HPDE6-E6E7 (cell line): Measurements from ENCODE around the gene CCL14.
A peak's percentile ranks its signal among the peaks of the same experiment; 100 is the strongest.

Experiments used
- DNase-seq: peaks from one replicate; pipeline ENCODE4 v3.0.0; 2011; ENCODE audit warnings: missing footprints; ENCODE audit errors: extremely low spot score

CCL14 gene

DNA sequence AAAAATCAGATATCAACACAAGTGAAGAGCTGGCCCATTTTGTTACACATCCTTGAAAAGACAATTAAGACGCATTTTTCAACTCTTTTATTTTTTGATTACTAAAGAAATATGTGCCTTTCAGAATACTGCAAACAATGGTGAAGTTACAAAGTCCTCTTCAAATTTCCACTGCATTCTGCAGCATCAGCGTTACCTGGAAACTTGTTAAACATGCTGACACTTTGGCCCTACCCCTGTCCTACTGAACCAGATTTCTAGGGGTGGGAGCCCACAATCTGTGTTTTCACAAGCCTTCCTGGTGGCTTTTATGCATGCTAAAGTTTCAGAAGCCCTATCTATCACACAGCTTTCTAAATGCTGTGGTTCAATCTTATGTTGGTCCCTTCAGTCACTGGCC, 4.5 kb upstream of the CCL14 start:
- no peak for DNase-seq

DNA sequence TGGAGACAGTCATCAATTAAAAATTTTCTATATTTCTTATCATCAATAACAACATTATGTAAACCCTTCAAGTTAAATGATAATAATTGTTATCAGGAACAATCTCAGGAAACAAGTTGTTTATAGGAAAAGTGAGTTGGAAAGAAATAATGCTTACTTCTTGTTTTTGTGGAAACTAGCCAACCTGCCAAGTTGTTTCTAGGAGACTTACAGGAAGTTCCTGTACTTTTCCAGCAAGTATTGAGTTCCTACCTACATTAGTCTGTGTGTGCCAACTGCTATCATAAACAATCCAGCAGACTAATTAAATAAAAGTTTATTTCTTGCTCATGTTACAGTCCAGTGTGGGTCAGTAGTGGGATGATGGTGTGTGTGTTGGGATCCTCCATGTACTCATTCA, 1.6 kb upstream of the CCL14 start:
- no peak for DNase-seq

DNA sequence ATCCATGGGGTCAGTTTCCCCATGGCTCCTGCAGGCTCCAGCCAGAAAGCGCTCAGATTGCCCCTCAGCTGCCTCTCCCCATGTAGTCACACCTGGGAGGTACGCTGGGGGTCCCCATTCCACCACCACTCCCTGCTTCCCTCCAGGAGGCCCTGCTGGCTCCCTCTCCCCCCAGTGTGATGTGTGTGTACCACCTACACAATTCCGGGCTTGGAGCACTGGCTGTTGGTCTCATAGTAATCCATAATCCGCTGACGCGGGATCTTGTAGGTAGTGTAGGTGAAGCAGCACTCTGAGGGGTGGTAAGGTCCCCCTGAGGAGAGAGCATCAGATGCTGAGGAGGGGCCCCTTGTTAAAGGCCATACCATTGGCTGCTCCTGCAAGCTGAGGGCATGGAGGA, 2.4 kb downstream of the CCL14 start:
- DNase-seq, result no peak

DNA sequence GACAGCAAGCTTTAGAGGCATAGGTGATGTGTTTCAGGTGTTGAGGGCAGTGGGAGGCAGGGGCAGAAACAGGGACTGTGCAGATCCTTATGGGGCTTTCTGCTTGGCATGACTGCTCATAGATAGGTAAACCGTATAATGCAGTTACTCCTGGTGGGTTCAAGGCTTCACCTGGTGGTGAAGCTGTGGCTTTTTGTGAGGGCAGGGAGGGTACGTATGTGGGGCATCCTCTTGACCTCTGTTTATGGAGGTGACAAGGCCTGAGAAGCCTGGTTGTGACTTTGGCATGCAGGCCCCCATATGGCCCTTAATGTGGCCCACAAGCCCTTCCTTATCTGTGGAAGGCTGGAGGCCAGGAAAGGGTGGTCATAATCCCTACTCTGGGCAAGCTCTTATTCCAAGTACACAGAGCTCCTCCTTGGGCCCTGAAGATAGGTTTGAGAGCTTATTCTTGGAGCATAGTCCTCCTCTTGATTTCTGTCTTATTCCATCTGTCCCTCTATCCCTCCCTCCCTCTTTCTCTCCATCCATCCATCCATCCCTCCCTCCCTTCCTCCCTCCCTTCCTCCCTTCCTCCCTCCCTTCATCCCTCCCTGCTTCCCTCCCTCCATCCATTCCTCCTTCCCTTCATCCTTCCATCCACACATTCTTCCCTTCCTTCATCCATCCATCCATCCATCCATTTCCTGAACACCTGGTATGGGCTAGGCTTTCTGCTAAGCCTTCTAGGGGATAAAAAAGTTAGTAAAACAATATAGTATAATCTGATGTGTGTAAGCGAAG, 3.9 kb downstream of the CCL14 start:
- DNase-seq, result no peak

DNA sequence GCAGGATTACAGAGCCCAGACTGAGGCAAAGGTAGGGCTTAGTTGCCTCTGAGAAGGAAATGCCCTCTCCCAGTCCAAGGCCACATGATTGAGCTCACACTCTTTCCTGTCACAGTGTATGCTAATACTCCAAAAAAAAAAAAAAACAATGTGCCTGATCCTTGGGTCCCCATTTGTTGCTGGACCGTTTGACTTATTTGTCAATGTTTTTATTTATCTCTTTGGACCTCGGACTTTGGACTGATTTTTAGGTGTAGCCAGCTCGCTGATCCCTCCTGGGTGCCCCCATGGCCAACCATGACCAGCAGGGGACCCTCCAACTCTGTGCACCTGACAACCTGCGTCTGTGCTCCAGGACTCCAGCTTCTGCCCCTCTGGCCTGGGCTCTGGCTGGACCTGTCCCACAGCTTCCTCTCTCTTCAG, 4.6 kb downstream of the CCL14 start:
- no peak for DNase-seq

DNA sequence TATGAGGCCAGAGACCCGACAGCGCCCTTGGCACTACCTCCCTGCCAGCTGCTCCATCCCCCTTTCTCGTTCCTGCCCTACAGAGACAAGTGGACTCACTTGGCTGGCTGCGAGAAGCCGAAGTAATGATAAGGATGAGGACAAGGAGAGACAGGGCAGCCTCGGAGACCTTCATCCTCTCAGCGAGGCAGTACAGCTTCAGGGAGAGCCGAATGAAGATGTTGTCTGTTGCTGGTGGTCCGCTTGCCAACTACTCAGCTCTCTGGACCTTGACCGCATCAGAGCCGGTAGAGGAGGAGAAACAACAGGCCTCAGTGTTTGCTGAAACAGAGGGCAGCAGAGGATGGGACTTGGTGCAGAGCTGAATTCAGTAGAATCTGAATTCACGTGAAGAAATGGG, 5.3 kb downstream of the CCL14 start, which contains the start of gene CCL16:
CCL16 (minus strand) TSS at position 252 of the 400 bp plus-strand sequence; CDS start at position 175, 77 bp downstream.
- no peak for DNase-seq

DNA sequence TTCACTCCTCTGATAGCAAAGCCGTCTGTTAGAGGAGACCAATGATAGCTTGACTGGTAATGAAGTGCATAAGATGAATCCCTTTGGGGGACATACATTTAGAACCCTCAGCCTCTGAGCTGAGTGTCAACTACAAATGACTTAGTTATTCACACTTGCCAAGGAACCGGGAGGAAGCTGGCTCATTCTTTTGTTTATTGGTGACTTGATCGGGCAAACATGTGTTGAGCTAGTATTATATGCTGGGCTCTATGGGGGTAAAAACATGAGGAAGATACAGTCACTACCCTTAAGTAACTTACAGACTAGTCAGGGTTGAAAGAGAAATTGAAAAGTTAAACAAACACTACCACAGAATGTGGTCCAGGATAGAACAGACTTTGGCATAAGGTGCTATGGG, 8.2 kb downstream of the CCL14 start:
- DNase-seq, result no peak

DNA sequence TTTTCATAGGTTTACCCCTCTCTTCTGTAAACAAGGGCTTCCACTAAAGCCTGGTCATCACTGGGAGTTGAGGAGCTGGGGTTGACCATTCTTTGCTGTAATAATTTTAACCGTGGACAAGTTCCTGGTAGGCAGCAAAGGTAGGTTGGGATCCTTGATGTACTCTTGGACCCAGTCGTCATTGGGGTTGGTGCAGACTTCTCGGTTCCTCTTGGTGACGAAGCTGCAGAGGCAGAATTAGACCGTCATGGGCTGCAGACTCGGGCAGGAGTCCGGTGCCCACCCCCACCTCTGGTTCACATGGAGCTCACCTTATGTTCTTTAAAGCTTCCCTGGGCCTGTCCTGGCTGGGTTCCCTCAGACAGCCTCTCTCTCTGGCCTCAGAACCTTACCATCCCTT, 9.0 kb downstream of the CCL14 start:
- no peak for DNase-seq

DNA sequence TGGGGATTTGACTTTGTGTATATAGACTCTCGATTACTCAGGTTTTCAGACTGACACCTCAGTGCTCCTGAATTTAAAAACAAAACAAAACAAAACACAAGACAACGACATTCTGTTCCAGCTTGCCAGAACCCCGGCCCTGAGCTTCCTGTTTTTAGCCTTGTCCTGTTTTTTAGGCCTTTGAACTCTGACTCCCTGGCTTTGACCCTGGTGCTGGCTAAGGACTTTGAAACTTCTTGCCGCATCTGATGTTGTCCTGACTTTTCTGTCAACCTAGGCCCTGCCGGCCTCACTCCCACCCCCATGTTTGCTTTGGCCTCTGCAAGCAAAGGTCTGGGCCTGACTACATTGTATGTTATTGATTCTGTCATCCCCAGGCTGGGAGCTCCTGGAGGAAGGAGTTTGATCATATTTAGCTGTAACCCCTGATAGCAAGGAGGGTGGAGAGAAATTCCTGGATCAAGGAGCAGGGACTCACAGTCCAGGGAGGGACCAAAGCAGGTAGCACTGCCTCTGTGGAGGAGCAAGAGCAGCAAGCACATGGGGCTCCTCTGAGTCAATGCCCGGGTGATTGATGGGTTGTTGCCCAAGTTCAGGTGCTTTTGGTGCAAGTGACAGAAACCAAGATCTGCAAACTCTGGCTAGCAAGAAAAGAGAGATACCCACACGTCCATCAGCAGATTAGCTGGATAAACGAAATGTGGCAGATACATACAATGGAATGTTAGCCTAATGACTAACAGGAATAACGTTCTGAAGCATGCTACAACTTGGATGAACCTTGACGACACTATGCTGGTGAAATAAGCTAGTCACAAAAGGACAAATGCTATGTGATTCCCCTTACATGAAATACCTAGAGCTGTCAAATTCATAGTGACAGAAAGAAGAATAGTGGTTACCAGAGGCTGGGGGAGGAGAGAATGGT, 12.9 kb downstream of the CCL14 start:
- peak; percentile 28 for DNase-seq

DNA sequence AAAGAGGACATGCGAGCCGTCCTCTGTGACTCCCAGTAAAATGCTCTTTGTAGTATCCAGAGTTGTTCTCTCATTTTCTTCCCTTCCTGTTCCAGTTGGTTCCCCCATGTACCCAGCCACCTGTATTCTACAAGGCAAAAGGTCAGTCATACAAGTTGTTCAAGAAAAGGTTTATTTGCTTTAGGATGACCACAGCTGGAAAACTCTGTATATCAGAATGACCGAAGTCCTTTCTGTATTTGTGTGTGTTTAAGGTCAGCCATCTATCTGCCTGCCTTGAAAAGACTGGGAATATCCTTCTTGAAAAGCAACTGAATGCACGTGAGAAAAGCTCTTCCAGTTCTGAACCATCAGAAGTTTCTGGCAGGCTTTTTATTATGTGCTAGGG, 13.6 kb downstream of the CCL14 start:
- no peak for DNase-seq

DNA sequence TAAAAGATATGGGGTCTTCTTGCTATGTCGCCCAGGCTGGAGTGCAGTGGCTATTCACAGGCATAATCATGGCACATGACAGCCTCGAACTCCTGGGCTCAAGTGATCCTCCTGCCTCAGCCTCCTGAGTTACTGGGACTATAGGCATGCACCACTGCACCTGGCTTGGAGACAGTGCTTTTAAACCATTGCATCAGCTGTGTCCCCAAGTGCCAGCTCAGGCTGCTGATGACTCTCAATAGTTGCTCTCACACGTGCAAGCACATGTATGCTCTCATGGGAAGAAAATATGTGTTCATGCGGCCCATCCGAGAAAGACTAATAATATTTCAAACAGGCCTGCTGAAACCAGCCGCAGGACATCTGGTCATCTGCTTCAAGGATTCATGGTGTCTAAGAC, 14.0 kb downstream of the CCL14 start:
- DNase-seq, result no peak

DNA sequence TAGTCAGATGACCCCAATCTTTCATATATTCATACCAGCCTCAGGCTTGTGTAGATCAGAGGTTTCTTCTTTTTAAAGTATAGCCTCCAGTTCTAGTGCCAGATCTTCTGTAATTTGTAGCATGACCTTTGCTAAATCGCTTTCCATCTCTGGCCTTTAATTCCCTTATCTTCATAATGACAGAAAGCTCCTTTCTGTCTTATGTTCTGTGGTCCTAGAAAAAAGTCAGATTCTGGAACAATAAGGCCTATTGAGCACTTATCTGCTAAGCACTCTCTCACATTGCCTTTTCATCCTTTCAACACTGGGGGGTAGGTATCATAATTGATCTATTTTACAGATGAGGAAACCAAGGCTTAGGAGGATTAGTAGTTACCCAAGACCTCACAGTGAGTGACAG, 14.5 kb downstream of the CCL14 start:
- no peak for DNase-seq

DNA sequence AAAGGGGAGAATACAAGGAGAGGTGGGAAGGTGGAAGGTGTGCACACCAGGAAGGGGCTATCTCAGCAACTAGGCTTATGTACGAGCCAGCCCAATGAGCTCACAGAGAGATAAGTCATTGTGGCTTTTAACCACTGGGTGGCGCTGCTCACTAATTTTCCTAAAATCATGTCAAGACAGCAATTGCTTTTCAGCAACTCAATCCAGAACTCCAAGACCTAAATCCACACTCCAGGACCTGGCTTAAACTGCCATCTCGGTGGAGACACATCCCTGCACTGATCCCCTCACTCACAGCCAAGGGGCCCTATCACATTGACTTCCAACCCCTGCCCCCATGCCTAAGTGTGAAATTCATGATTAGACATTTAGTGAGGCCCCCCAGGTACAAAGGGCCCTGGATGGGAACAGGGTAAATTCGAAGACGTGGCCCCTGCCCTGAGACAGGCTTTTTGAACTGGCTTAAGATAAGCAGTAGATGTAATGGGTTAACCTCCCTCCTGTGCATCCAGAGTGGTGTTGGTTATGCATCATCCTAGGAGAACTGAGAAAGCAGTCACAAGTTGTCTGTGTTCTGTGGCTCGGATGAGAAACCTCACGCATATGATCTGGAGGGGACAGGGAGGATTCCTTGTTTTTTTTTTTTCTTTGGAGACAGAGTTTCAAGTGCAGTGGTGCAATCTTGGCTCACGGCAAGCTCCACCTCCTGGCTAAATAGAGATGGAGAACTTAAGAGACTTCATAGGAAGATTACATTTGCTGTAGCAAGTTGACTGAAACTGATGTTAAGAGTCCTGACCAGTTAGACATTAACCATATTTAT, 16.8 kb downstream of the CCL14 start:
- DNase-seq, result peak; percentile 51

DNA sequence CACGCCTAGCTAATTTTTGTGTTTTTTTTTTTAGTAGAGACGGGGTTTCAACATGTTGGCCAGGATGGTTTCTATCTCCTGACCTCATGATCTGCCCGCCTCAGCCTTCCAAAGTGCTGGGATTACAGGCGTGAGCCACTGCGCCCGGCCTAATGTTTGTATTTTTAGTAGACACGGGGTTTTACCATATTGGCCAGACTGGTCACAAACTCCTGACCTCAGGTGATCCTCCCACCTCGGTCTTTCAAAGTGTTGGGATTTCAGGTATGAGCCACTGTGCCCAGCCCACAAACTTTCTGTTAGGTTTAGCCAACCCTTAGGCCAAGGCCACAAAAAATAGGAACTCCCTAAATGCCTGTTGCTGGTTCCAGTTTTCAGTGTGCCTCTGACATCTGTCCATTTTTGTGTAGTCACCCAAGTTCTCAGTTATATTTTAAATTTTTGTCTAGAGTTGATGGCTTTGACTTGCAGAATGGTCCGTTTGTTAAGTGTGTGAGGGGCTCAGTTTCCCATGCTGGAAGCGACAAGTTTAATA, 17.9 kb downstream of the CCL14 start:
- no peak for DNase-seq

DNA sequence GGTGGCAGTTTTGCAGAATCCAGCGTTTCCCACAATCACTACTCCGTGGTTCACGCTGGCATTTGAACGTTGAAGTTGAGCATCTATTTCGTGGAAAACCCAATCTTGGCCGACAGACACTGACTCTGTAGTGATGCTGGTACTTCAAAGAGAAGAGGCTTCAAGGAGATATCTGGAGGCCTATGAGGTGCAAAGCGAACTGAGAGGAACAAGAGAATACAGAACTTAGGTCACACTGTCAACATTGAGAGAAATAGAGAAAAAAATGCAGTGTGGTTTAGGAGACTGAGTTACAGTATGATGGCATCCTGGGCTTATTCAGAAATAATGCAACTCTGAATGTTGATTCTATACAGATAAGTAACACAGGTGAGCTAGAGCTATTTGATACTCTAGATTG, 21.3 kb downstream of the CCL14 start:
- DNase-seq, result no peak

DNA sequence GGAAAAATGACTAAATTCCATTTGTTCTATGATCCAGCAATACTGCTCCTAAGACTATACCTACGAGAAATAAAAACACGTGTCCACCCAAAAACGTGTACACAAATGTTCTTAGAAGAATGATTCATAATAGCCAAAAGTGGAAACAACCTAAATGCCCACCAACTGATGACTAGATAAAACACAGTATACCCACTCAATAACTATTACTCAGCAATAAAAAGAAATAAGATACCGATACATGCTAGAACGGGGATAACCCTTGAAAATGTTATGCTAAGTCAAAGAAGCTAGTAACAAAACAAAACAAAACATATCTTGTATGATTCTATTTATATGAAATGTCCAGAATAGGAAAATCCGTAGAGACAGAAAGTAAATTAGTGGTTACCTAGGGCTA, 22.9 kb downstream of the CCL14 start:
- no peak for DNase-seq

DNA sequence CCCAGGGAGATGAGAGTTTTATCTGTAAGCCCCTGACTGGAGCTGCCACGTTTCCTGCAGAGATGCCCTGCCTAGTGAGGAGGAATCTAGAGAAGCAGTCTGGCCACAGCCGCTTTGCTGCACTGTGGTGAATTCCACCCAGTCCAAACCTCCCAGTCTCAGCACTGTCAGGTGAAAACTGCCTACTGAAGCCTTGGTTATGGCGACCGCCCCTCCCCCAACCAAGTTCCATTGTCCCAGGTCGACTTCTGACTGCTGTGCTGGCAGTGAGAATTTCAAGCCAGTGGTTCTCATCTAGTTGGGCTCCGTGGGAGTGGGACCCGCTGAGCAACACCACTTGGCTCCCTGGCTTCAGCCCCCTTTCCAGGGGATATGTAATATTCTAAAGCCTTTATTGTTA, 32.8 kb downstream of the CCL14 start:
- DNase-seq, result no peak

DNA sequence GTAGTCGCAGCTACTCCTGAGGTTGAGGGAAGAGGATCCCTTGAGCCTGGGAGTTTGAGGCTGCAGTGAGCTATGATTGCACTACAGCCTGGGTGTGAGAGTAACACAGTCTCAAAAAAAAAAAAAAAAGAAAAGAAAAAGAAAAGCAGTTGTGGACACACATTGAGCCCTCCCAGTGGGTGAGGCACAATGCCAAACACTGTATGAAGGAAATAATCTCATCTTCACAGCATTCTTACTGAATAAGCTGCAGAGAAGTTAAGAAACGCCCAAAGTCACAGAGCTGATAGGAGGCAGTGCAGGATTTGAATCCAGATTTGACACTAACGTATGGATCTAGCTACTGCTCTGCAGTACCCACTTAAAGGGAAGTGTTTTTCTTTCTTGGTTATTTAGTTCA, 37.1 kb downstream of the CCL14 start:
- DNase-seq, result no peak

DNA sequence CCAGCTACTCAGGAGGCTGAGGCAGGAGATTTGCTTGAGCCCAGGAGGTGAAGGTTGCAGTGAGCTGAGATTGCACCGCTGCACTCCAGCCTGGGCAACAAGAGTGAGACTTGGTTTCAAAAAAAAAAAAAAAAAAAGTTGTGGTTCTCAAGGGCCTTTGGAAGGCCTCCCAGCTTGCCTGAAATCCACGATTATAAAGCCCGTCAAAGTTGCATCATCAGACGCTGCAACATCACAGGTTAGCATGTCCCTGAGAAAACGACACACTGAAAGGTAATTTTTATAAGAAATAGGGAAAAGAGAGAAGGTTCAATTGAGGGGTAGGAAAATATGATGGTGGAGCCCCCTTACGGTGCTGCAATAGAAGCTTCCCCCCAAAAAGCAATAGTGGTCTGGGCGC, 38.4 kb downstream of the CCL14 start:
- no peak for DNase-seq

DNA sequence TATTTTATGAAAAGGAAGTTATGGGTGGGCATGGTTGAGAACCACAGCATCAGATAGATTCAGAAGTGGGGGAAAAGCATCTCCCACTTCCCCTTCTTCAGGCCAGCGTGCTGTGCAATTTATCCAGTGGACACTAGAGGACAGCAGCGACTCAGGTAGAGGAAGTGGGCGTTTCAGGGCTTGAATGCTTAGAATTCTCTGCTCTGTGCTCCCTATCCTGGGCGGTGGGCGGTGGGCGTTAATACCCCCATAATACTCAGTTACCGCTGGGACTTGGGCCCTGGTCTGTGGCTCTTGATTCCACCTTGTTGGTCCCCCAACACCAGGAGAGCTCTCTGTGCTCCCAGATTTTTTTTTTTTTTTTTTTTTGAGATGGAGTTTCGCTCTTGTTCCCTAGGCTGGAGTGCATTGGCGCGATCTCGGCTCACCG, 39.4 kb downstream of the CCL14 start:
- no peak for DNase-seq

DNA sequence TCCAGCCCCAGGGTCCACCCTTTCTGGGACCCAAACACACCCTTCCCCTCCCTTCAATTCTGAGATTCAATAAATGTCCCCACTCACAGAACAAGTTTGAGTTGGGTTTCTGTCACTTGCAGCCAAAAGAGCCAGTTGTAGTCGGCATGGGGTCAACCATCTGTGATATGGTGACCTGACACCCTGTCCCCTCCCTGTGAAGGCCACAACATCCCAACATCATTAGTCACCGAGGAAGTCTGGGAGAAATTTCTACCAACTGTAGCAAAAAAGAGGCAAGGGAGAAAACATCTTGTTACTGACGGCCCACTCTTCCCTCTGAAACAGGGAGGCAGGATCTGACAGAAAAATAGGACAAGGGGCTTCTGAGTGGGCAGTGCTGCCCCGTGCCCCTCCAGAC, 42.4 kb downstream of the CCL14 start:
- DNase-seq, result no peak

DNA sequence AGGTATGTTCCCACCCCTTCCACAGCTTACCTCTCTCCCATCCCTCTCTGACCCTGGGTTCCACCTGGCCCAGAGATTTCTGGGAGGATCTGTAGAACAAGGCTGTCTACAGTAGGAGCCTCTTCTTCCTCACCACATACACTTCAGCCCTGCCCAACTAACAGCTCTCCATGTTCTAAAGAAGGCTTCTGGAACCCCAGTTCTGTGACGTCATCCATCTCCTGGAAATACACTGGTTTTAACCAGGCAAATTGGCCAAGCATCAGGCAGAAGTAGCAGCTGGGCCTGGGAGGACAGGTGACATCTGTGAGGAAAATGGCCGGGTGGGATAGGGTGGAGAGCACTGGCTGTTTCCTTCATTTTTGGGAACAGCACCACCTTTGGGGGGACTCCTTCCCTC, 43.0 kb downstream of the CCL14 start, which contains the start of gene LYZL6:
LYZL6 (minus strand) TSS at position 177 of the 400 bp plus-strand sequence. CDS start 4,357 bp downstream, outside the sequence.
- DNase-seq, result no peak
